ENCODE measurements around the gene CSRP3.

The CSRP3 gene

GRCh38 chr11:19201737-19202605 lies at the start of gene CSRP3:
Gene CSRP3 (minus strand): TSS chr11:19201983. CDS start chr11:19192448, 9,535 bp downstream.
- DNase-seq: no peak

- DNase-seq: no peak
These were observed 49.8 kb upstream of the CSRP3 start for GRCh38 chr11:19251577-19251976.

- no peak for DNase-seq
These were observed 45.0 kb upstream of the CSRP3 start for GRCh38 chr11:19246816-19247215.

- DNase-seq: no peak
These were observed 43.6 kb upstream of the CSRP3 start for GRCh38 chr11:19245351-19245750.

GRCh38 chr11:19244621-19245020 lies 42.8 kb upstream of the CSRP3 start:
- no peak for DNase-seq

- no peak for DNase-seq
These were observed 42.3 kb upstream of the CSRP3 start for GRCh38 chr11:19244084-19244483.

- DNase-seq: no peak
These were observed 41.8 kb upstream of the CSRP3 start for GRCh38 chr11:19243613-19244012.

- no peak for DNase-seq
These were observed 41.4 kb upstream of the CSRP3 start for GRCh38 chr11:19243143-19243542.

- peak; percentile 47 for DNase-seq
These were observed 40.6 kb upstream of the CSRP3 start for GRCh38 chr11:19242179-19242932.

- peak; percentile 48 for DNase-seq
These were observed 39.7 kb upstream of the CSRP3 start for GRCh38 chr11:19241260-19242178.

GRCh38 chr11:19240420-19241259 lies 38.9 kb upstream of the CSRP3 start, which contains the start of gene E2F8:
Gene E2F8 (minus strand): TSS chr11:19240945. CDS start chr11:19240121, 824 bp downstream.
- peak; percentile 98 for DNase-seq

- DNase-seq: no peak
These were observed 37.3 kb upstream of the CSRP3 start for GRCh38 chr11:19239039-19239438.

GRCh38 chr11:19237813-19238212 lies 36.0 kb upstream of the CSRP3 start:
- DNase-seq: no peak

GRCh38 chr11:19237381-19237780 lies 35.6 kb upstream of the CSRP3 start:
- no peak for DNase-seq

GRCh38 chr11:19234231-19234817 lies 32.5 kb upstream of the CSRP3 start:
- no peak for DNase-seq

GRCh38 chr11:19232910-19233503 lies 31.2 kb upstream of the CSRP3 start:
- DNase-seq: no peak

- no peak for DNase-seq
These were observed 27.9 kb upstream of the CSRP3 start for GRCh38 chr11:19229671-19230070.

- no peak for DNase-seq
These were observed 27.2 kb upstream of the CSRP3 start for GRCh38 chr11:19228968-19229367.

GRCh38 chr11:19226378-19227195 lies 24.8 kb upstream of the CSRP3 start:
- no peak for DNase-seq

GRCh38 chr11:19225581-19225980 lies 23.8 kb upstream of the CSRP3 start:
- DNase-seq: no peak
